Retinal pigment epithelial cell (primary cell): ENCODE results near the gene VEGFB.

Source experiments
- DNase-seq: peaks from one replicate; pipeline ENCODE4 v3.0.0-alpha.2; 2010; ENCODE audit warnings: low read depth
- H3K4me3 ChIP-seq: 2 replicates; pipeline ENCODE4 v1.5.1; 2011; ENCODE audit warnings: mild to moderate bottlenecking, low read length, control low read depth, moderate library complexity
- CTCF ChIP-seq: conservative IDR thresholded peaks from 2 replicates; pipeline ENCODE4 v1.5.1; 2011; ENCODE audit warnings: low read depth, low read length, control low read depth, inconsistent platforms

VEGFB gene

DNA sequence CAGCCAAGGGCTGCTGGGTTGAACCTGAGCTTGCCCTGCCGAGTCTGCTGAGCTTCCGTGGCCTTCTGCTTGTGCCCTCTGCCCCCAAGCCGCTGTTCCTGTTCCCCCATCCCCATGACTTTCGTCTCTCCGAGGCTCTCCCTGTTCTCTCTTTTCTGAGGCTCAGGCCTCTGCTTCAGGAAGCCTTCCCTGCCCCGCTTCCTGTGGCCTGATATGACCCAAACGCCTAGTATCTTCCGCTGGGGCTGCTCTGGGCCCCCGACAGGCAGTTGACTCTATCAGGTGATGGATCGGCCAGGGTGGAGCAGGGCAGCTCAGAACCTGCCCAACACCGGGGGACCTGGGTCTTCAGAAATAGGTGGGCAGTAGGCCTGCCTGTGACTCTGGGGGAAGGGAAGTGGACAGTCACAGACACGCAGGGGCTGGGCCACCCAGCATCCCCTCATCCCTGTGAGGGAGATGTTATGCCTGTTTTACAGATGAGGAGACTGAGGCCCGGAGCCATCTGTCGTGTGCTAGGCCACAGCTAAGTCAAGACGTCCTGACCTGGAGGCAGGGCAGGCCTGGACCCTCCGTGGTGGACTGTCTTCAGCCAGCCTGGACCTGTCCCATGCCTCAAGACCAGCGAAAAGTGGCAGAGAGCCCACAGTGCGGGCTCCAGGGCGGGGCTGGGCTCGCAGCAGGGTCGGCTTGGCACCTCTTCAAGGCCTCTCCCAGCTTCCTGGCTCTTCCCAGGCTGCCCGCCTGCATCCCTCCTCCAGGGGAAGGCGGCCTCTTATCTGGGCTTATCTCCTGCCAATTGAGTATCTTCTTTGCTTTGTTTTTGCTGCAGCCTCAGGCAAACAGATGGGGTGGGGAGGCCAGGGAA, 33.9 kb downstream of the VEGFB start:
- peak overlapping the region; percentile 64 for H3K4me3 ChIP-seq
- no peak for DNase-seq

DNA sequence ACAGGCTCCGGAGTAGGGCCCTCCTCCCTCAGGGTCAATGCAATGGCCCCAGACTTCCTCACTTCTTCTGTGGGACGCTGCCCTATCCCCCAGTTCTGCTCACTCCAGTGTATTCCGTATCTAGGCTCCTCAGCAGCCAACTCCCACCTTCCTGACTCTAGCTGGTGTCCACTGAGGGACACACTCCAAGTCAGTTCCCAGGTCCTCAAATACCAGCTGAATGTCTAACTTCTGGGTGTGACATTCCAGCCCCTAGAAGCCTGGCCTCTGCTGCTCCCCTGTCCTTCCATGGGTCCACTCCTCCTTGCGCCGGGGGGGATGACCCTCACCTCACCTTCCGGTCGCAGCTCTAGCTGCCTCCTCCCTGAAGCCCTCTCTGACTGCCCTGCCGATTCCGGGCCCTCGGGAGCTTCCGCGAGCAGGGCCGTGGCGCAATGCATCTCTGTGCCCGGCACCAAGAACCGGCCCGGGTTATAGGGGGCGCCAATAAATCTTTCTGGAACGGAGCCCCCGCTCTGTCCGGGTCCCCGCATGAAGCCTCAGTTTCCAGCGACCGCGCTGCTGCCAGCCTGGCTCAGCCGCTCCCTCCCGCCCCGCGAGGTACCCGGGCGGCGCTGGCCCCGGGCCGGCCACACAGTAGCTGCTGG, 34.6 kb downstream of the VEGFB start:
- H3K4me3 ChIP-seq: peak overlapping the region; percentile 64
- DNase-seq: no peak
- no peak for TF ChIP-seq CTCF

More for the DNA sequence above, 33.9 kb downstream of the VEGFB start:
- no peak for TF ChIP-seq CTCF

DNA sequence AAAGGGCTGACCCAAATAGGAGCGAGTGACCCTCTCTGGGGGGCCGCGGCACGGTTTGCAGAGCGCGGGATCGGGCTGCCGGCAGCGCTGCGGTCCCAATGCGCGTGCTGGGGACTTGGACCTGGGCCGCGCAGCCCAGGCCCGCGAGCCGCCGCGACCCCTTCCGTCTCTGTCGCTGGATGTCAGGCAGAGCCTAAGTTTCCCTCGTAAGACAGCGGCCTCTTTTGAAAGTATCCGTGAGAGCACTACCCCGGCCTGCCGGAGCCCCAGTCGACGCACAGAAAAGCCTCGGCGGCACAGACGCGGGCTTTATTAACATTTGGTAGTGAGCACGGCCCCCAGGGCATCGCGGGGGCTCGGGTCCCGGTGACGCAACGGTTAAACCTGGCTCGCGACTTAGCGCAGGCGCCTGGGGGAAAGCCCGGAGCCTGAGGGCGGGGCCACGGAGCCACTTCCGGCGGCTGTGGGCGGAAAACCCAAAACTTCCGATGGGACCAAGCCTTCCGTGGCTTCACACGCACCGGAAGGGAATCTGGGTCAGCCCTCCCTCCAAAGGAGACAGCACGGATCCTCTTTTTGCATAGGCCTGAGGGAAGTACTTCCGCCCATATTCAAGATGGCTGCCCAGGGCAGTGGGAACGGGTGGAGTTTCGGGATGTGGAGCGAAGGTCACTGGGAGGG, 35.3 kb downstream of the VEGFB start:
- DNase-seq: peak; percentile 99
- H3K4me3 ChIP-seq: peak overlapping the region; percentile 76
- TF ChIP-seq CTCF: peak; percentile 4

DNA sequence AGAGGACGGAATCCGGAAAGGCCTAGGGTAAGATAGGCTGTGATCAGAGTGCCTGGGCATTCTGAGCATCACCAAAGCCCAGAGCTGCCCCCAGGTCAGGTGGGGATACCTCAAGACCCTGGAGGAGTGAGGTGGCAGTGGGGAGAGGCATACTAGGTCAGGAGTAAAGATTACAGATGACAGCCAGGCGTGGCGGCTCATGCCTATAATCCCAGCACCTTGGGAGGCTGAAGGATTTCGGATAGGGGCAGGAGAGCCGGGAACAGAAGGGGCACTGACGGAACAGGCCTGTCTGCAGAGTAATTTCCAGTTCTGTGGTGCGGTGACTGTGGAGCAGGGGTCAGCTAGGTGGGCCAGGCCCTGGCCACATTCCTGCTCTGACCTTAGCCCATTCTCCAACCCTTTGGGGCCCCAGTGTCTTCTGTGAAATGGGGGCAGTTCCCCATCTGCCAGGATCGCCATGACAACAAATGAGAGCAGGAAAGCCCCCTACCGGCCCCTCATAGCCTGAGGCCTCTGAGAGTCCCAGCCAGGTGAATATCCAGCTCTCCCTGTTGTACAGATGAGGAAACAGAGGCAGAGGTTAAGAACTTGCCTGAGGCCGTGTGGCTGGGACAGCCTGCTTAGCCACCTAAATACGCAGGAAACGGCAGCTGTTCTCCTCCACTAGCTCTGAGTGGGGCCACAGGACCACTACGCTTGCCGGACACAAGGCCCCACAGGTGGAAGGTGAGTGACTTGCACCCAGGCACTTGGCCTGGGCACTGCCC, 40.8 kb downstream of the VEGFB start:
- DNase-seq: no peak
- no peak overlapping the region for H3K4me3 ChIP-seq
- no peak for TF ChIP-seq CTCF

- no peak for DNase-seq
- no peak for TF ChIP-seq CTCF
Measured at GRCh38 chr11:64275841-64276240, 41.5 kb downstream of the VEGFB start.

DNA sequence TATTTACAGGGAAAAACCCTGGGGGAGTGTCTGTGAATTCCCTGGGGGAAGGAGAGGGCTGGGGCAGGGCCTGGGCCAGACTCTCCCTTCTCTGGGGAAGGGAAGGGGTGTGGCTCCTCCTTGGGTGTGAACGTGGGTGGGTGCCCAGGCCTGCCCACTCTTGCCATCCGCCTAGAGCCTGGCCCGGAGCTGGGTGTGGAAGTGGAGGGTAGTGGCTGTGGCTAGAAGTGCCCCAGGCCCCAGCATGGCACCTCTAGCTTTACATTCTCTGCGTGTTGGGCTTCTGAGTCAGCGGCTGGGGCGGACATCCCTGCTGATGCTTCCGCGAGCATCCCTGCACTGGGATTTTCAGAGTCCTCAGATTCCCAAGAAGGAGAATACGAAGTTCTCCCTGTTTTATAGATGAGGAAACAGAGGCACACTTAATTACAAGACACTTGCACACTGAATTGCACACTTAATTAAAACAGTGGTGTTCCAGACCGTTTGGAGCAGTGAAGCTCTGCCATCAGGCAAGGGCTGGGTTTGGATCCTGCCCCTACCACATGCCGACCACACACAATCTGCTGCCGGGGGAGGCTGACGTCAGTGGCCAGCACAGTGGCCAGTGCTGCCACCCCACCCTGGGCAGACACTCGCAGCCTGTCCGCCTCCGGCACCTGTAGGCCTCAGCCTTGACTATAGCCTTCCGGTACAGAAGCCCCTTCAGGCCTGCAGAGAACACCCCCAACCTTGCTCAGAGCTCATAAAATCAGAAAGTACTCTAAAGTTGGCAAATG, 42.5 kb downstream of the VEGFB start:
- DNase-seq: no peak
- no peak for TF ChIP-seq CTCF
- H3K4me3 ChIP-seq: no peak overlapping the region

More at GRCh38 chr11:64275841-64276240, 41.5 kb downstream of the VEGFB start:
- no peak overlapping the region for H3K4me3 ChIP-seq
